GM18519 (cell line): ENCODE data around the gene PLCB1.
"Not testable (repeated sequence)": the region's sequence is repeated elsewhere in the genome, so short reads cannot be mapped to it uniquely, and the experiment has no call there.

Source experiments
- ATAC-seq: cut with Tn5 transposase; IDR thresholded peaks from one replicate; pipeline ENCODE4 v1.9.1; 2021; ENCODE audit warnings: mild to moderate bottlenecking, moderate library complexity; ENCODE audit not compliant: unreplicated experiment, low FRiP score

PLCB1 gene

GRCh38 chr20:8427419-8428040, 295.5 kb downstream of the PLCB1 start:
- ATAC-seq: no peak

GRCh38 chr20:8428988-8429387, 296.9 kb downstream of the PLCB1 start:
- ATAC-seq: no peak

GRCh38 chr20:8431538-8432434, 299.7 kb downstream of the PLCB1 start:
- no peak for ATAC-seq

- no peak for ATAC-seq
These were observed 300.5 kb downstream of the PLCB1 start for GRCh38 chr20:8432435-8433148.

GRCh38 chr20:8433291-8433690, 301.2 kb downstream of the PLCB1 start:
- ATAC-seq: no peak

- no peak for ATAC-seq
These were observed 302.3 kb downstream of the PLCB1 start for GRCh38 chr20:8434326-8434876.

- no peak for ATAC-seq
These were observed 303.4 kb downstream of the PLCB1 start for GRCh38 chr20:8435285-8436035.

GRCh38 chr20:8436938-8437337, 304.9 kb downstream of the PLCB1 start:
- not testable (repeated sequence) for ATAC-seq

GRCh38 chr20:8438748-8439147, 306.7 kb downstream of the PLCB1 start:
- ATAC-seq: no peak

GRCh38 chr20:8443464-8444072, 311.5 kb downstream of the PLCB1 start:
- ATAC-seq: no peak

GRCh38 chr20:8447262-8448120, 315.4 kb downstream of the PLCB1 start:
- ATAC-seq: no peak

GRCh38 chr20:8449123-8449522, 317.1 kb downstream of the PLCB1 start:
- no peak for ATAC-seq

GRCh38 chr20:8454137-8454712, 322.2 kb downstream of the PLCB1 start:
- peak; percentile 71 for ATAC-seq

GRCh38 chr20:8456765-8457164, 324.7 kb downstream of the PLCB1 start:
- ATAC-seq: no peak

- ATAC-seq: no peak
These were observed 325.9 kb downstream of the PLCB1 start for GRCh38 chr20:8457978-8458377.

- ATAC-seq: no peak
These were observed 329.1 kb downstream of the PLCB1 start for GRCh38 chr20:8461186-8461585.

GRCh38 chr20:8464368-8464767, 332.3 kb downstream of the PLCB1 start:
- ATAC-seq: no peak

GRCh38 chr20:8466781-8467180, 334.7 kb downstream of the PLCB1 start:
- not testable (repeated sequence) for ATAC-seq

- ATAC-seq: no peak
These were observed 338.1 kb downstream of the PLCB1 start for GRCh38 chr20:8470156-8470555.
